GM19452 (cell line): ENCODE results near the gene SPTAN1.
A peak's percentile ranks its signal among the peaks of the same experiment; 100 is the strongest.
"Not testable (repeated sequence)": the region's sequence is repeated elsewhere in the genome, so short reads cannot be mapped to it uniquely, and the experiment has no call there.

ENCODE experiments used
- ATAC-seq: cut with Tn5 transposase; IDR thresholded peaks from one replicate; pipeline ENCODE4 v1.9.1; 2021; ENCODE audit not compliant: unreplicated experiment

Gene SPTAN1

GRCh38 chr9:128552153-128552743 lies at the start of gene SPTAN1:
SPTAN1 (plus strand) TSS chr9:128552587; CDS start chr9:128566741, 14,154 bp downstream.
- ATAC-seq: peak; percentile 71

- not testable (repeated sequence) for ATAC-seq
Measured at GRCh38 chr9:128503415-128503825, 49.0 kb upstream of the SPTAN1 start.

- ATAC-seq: no peak
Measured at GRCh38 chr9:128503870-128504269, 48.5 kb upstream of the SPTAN1 start.

- peak; percentile 77 for ATAC-seq
Measured at GRCh38 chr9:128504485-128505413, 47.6 kb upstream of the SPTAN1 start, which contains the start of gene GLE1. GLE1 (plus strand) TSS chr9:128504719; CDS start chr9:128504806, 87 bp downstream.

GRCh38 chr9:128505414-128505765 lies 47.0 kb upstream of the SPTAN1 start:
- no peak for ATAC-seq

- ATAC-seq: not testable (repeated sequence)
Measured at GRCh38 chr9:128505906-128506305, 46.5 kb upstream of the SPTAN1 start.

- no peak for ATAC-seq
Measured at GRCh38 chr9:128512820-128513219, 39.6 kb upstream of the SPTAN1 start.

GRCh38 chr9:128521956-128522355 lies 30.4 kb upstream of the SPTAN1 start:
- no peak for ATAC-seq

- ATAC-seq: no peak
Measured at GRCh38 chr9:128523199-128523925, 29.0 kb upstream of the SPTAN1 start.

GRCh38 chr9:128526720-128527119 lies 25.7 kb upstream of the SPTAN1 start:
- no peak for ATAC-seq

GRCh38 chr9:128528445-128529160 lies 23.8 kb upstream of the SPTAN1 start:
- no peak for ATAC-seq

GRCh38 chr9:128529191-128529590 lies 23.2 kb upstream of the SPTAN1 start:
- no peak for ATAC-seq

GRCh38 chr9:128532581-128532980 lies 19.8 kb upstream of the SPTAN1 start:
- ATAC-seq: no peak

GRCh38 chr9:128540634-128541360 lies 11.6 kb upstream of the SPTAN1 start:
- no peak for ATAC-seq

GRCh38 chr9:128546504-128546903 lies 5.9 kb upstream of the SPTAN1 start:
- no peak for ATAC-seq

GRCh38 chr9:128548876-128549275 lies 3.5 kb upstream of the SPTAN1 start:
- no peak for ATAC-seq

- ATAC-seq: no peak
Measured at GRCh38 chr9:128550226-128550625, 2.2 kb upstream of the SPTAN1 start.

- ATAC-seq: no peak
Measured at GRCh38 chr9:128550770-128551656, 1.4 kb upstream of the SPTAN1 start.

- ATAC-seq: no peak
Measured at GRCh38 chr9:128551657-128552152, 682 bp upstream of the SPTAN1 start.
